AG04449 (cell line): ENCODE data around the gene FBXO45.
"Not testable (repeated sequence)": the region's sequence is repeated elsewhere in the genome, so short reads cannot be mapped to it uniquely, and the experiment has no call there.

Experiments used
- CTCF ChIA-PET: fragments of 350-600 bp; formaldehyde crosslinking; extraction: SDS; loops from one replicate; lab custom pipeline; 2021; ENCODE audit warnings: antibody characterized with exemption; lab: Yijun Ruan, JAX
- POLR2A ChIA-PET: fragments of 400-600, 350-600 bp; formaldehyde crosslinking; extraction: SDS; loops from one replicate; lab custom pipeline; 2020; ENCODE audit warnings: antibody characterized with exemption, inconsistent platforms; lab: Yijun Ruan, JAX
- DNase-seq: peaks from one replicate; pipeline ENCODE4 v3.0.0-alpha.2; 2010; ENCODE audit warnings: low read depth, low spot score
- H3K4me3 ChIP-seq: 2 replicates; pipeline ENCODE4 v1.5.1; 2011; ENCODE audit warnings: low read depth, mild to moderate bottlenecking, control low read depth, low read length
- CTCF ChIP-seq: IDR thresholded peaks from one replicate; pipeline ENCODE4 v1.5.1; 2011; ENCODE audit warnings: mild to moderate bottlenecking, moderate library complexity, low read length, control low read depth, inconsistent platforms; ENCODE audit not compliant: insufficient read depth; ENCODE audit errors: missing control alignments

Gene FBXO45

GRCh38 chr3:196569003-196569516 is 600 bp downstream of the FBXO45 start:
- no peak for DNase-seq
- TF ChIP-seq CTCF: no peak
- POLR2A ChIA-PET: interaction anchor here (0.6 kb wide), 1 partner anchor 810 kb away, joined by 3 read pairs; no protein-coding TSS in a partner anchor
- CTCF ChIA-PET: interaction anchor here (0.7 to 1.6 kb wide), 2 partner anchors 15 to 47 kb away, joined by 3 to 5 read pairs; no protein-coding TSS in a partner anchor
- peak overlapping the region; percentile 100 for H3K4me3 ChIP-seq

DNA sequence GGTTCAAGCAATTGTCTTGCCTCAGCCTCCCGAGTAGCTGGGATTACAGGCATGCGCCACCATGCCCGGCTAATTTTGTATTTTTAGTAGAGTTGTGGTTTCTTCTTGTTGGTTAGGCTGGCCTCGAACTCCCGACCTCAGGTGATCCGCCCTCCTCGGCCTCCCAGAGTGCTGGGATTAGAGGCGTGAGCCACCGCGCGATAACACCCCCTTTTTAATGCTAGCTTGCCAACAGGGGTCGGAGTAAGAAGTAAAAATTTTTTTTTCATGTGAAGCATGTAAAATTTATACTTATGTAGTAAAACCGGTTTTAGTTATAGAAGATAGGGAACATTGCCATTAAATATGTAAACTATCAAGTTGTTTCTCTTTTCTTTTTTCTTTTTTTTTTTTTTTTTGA is 1.9 kb downstream of the FBXO45 start:
- CTCF ChIA-PET: interaction anchor here (1.6 kb wide), 1 partner anchor 48 kb away, joined by 5 read pairs; no protein-coding TSS in a partner anchor
- POLR2A ChIA-PET, DNase-seq, H3K4me3 ChIP-seq: not testable (repeated sequence)

DNA sequence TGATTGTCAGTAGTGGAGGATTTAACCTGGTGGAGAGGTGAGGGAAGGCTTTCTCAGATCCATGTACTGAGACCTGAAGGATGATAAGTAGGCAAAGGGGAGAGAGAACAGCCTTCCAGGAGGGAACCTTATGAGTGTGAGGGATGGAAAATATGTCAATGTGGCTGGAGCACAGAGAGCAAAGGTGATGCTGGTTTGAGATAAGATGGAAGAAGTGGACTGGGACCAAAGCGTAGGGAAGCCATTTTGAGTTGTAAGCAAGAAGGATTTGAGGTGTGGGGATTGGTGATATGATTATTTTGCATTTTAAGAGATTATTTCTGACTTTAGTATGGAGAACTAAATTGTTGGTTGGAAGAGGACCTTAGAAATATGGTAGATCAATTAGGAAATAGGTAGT is 3.9 kb downstream of the FBXO45 start:
- TF ChIP-seq CTCF: no peak
- no peak for DNase-seq
- ChIA-PET CTCF (interaction anchor here (2.3 kb wide), 1 partner anchor 44 kb away, joined by 6 read pairs; no protein-coding TSS in a partner anchor), POLR2A (no interaction called here)
- no peak overlapping the region for H3K4me3 ChIP-seq

GRCh38 chr3:196585044-196585757 is 16.7 kb downstream of the FBXO45 start:
- H3K4me3 ChIP-seq: no peak overlapping the region
- no peak for TF ChIP-seq CTCF
- no peak for DNase-seq
- ChIA-PET POLR2A (interaction anchor here (0.7 kb wide), 1 partner anchor 331 kb away, joined by 3 read pairs; no protein-coding TSS in a partner anchor), CTCF (interaction anchor here (1.1 to 2.4 kb wide), 3 partner anchors 23 to 109 kb away, joined by 4 to 16 read pairs (median 4); no protein-coding TSS in a partner anchor)

DNA sequence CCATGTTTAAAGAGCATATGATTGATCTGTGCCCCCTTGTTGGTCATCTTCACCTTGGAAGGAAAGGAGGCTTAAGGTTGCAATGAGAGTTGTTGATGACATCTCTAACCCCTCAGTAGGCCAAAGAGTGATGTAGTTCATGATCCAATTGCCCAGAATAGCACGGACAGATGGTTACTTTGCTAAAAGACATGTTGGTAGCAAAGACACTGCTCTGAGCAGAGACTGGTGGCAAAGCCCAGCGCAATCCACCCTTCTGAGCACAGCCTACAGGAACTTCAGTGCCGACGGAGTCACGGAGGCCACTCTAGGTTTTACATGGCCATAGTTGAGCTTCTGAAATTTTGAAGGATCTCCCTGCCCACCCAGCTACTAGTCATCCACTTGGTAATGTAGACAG is 21.8 kb downstream of the FBXO45 start:
- ChIA-PET CTCF (interaction anchor here (1.1 to 2.4 kb wide), 7 partner anchors 12 to 100 kb away, joined by 3 to 10 read pairs (median 4); no protein-coding TSS in a partner anchor), POLR2A (no interaction called here)
- no peak for DNase-seq
- TF ChIP-seq CTCF: no peak
- H3K4me3 ChIP-seq: no peak overlapping the region

DNA sequence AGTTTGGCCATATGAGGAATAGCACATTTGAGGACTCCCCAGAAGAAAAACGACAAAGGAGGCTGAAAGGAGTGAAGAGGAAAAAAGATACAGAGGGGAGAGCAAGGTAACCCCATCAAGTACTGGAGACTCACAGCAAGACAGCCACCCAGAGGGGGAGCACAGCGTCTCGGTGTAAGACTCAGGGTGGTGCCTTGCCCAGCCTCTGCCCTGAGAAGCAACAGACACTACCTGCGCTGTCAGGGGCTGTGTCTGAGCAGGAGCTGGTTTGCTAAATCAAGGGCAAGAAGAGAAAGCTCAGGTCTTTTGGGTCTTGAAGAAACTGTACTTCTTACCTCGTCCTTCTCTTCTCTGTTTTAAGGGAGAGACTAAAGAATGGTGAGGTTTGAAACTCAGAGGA is 27.9 kb downstream of the FBXO45 start:
- ChIA-PET POLR2A (interaction anchor here (0.6 kb wide), 1 partner anchor 546 kb away, joined by 3 read pairs; no protein-coding TSS in a partner anchor), CTCF (interaction anchor here (0.5 to 1.5 kb wide), 6 partner anchors 12 to 208 kb away, joined by 3 to 11 read pairs (median 4); no protein-coding TSS in a partner anchor)
- DNase-seq: no peak
- TF ChIP-seq CTCF: no peak
- no peak overlapping the region for H3K4me3 ChIP-seq

DNA sequence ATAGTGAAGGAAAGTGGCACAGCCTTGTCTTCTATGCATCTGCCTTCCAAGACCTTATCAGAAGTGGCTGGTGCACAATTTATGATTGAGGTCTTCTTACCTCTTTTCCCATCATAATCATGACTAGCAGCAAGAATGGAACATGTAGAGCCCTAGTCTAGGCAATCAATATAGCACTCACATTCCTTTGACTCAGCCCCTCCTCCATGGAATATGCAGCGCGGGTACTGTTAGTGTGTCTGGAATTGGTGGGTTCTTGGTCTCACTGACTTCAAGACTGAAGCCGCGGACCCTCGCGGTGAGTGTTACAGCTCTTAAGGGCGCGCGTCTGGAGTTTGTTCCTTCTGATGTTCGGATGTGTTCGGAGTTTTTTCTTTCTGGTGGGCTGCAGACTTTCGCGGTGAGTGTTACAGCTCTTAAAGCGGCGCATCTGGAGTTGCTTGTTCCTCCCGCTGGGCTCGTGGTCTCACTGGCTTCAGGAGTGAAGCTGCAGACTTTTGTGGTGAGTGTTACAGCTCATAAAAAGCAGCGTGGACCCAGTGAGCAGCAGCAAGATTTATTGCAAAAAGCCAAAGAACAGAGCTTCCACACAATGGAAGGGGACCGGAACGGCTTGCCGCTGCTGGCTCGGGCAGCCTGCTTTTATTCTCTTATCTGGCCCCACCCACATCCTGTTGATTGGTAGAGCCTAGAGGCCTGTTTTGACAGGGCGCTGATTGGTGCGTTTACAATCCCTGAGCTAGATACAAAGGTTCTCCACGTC is 29.7 kb downstream of the FBXO45 start:
- POLR2A ChIA-PET, DNase-seq: not testable (repeated sequence)
- CTCF ChIA-PET: interaction anchor here (1.5 to 2.3 kb wide), 3 partner anchors 11 to 89 kb away, joined by 3 to 13 read pairs (median 4); no protein-coding TSS in a partner anchor
- peak overlapping the region; percentile 39 for H3K4me3 ChIP-seq
